ENCODE results near the gene C10orf120.

DNA sequence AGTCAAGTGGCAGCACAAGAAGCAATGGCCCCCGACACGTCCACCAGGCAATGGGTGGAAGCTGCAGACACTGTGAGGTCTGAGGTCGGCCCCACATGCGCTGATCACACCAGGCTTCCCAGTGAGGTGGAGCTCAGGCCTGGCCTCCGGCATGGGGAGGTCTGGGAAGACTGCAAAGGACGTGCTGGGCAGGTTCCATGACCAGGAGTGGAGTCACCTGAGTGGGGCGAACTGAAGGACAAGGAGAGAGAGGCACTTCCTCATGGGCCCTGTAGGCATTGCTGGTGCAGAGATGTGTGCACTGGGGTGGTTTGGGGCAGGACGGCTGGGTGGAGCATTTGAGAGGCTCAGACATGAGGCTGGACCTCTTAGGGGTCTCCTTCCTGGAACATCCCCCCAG is 35.1 kb downstream of the C10orf120 start:
- TF ChIP-seq, protein P1, sequence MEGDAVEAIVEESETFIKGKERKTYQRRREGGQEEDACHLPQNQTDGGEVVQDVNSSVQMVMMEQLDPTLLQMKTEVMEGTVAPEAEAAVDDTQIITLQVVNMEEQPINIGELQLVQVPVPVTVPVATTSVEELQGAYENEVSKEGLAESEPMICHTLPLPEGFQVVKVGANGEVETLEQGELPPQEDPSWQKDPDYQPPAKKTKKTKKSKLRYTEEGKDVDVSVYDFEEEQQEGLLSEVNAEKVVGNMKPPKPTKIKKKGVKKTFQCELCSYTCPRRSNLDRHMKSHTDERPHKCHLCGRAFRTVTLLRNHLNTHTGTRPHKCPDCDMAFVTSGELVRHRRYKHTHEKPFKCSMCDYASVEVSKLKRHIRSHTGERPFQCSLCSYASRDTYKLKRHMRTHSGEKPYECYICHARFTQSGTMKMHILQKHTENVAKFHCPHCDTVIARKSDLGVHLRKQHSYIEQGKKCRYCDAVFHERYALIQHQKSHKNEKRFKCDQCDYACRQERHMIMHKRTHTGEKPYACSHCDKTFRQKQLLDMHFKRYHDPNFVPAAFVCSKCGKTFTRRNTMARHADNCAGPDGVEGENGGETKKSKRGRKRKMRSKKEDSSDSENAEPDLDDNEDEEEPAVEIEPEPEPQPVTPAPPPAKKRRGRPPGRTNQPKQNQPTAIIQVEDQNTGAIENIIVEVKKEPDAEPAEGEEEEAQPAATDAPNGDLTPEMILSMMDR (IDR thresholded peaks at IDR 0.05): no peak
- TF ChIP-seq POLR2A (IDR thresholded peaks at IDR 0.05): no peak
